Caco-2 (cell line): ENCODE data around the gene IQCN. TPM values are rescaled to one million over a fixed set of nuclear protein-coding genes. Genes with fewer than 3 reads are reported as not detected.

ENCODE experiments used
- BruUV-seq: library from RNA; stranded (reverse); fragments of 400-500 nt; replicated peaks from 2 replicates; lab custom pipeline; 2021; lab: Mats Ljungman, UMichigan
- CTCF ChIA-PET: fragments of 300-600 bp; sonication (Branson Sonifier 250); formaldehyde crosslinking; loops from one replicate; lab custom pipeline; 2022; ENCODE audit warnings: antibody characterized with exemption; lab: Charles Lee
- POLR2A ChIA-PET: fragments of 300-600 bp; sonication (Branson Sonifier 250); formaldehyde crosslinking; loops from one replicate; lab custom pipeline; 2022; ENCODE audit warnings: antibody characterized with exemption; lab: Charles Lee
- DNase-seq, 2 experiments: peaks; one replicate each; pipeline versions ENCODE4 v3.0.0 to v3.0.0-alpha.2; 2020 to 2022
- H3K27me3 ChIP-seq: replicated peaks from 2 replicates; pipeline ENCODE4 v1.6.0; 2011; ENCODE audit warnings: low read length; ENCODE audit not compliant: control insufficient read depth, insufficient read depth
- H3K36me3 ChIP-seq: 2 replicates; pipeline ENCODE4 v1.5.1; 2011; ENCODE audit warnings: low read length; ENCODE audit not compliant: control insufficient read depth, insufficient read depth
- H3K4me1 ChIP-seq: fragments of 250-450 bp; sonication (Bioruptor Pico); 2 replicates; pipeline ENCODE4 v1.5.1; 2020; ENCODE audit warnings: mild to moderate bottlenecking
- H3K4me3 ChIP-seq: 2 replicates; pipeline ENCODE4 v1.5.1; 2011; ENCODE audit warnings: low read depth, mild to moderate bottlenecking, control low read depth, low read length
- H3K9me3 ChIP-seq: fragments of 250-450 bp; sonication (Bioruptor Pico); 2 replicates; pipeline ENCODE4 v1.5.1; 2020; ENCODE audit warnings: mild to moderate bottlenecking, moderate library complexity
- H3K27ac Mint-ChIP-seq: one replicate; pipeline ENCODE4 v1.8.0; 2022; ENCODE audit warnings: mixed read lengths; ENCODE audit not compliant: unreplicated experiment
- H3K27me3 Mint-ChIP-seq: one replicate; pipeline ENCODE4 v1.8.0; 2022; ENCODE audit warnings: mixed read lengths; ENCODE audit not compliant: insufficient read depth, unreplicated experiment
- H3K36me3 Mint-ChIP-seq: one replicate; pipeline ENCODE4 v1.8.0; 2022; ENCODE audit warnings: mild to moderate bottlenecking, mixed read lengths; ENCODE audit not compliant: insufficient read depth, unreplicated experiment
- H3K4me1 Mint-ChIP-seq: one replicate; pipeline ENCODE4 v1.8.0; 2022; ENCODE audit warnings: low read depth, mixed read lengths; ENCODE audit not compliant: unreplicated experiment
- H3K4me3 Mint-ChIP-seq: one replicate; pipeline ENCODE4 v1.8.0; 2022; ENCODE audit warnings: mild to moderate bottlenecking, moderate library complexity, mixed read lengths; ENCODE audit not compliant: unreplicated experiment
- H3K9me3 Mint-ChIP-seq: one replicate; pipeline ENCODE4 v1.8.0; 2022; ENCODE audit warnings: mixed read lengths; ENCODE audit not compliant: unreplicated experiment
- CTCF ChIP-seq, 2 experiments: fragments of 200-600 bp in 1 of 2; IDR thresholded peaks; 1 replicate in 1 of 2; 2 replicates in 1 of 2; pipeline versions ENCODE4 v1.5.1 to v1.8.0; 2011 to 2022; ENCODE audit warnings: antibody characterized with exemption in 1 of 2, control low read depth in 1 of 2, inconsistent platforms in 1 of 2, low read depth in 1 of 2, low read length in 1 of 2, mild to moderate bottlenecking in 1 of 2, moderate library complexity in 1 of 2; ENCODE audit not compliant: insufficient read depth in 1 of 2, severe bottlenecking in 1 of 2, unreplicated experiment in 1 of 2
- intact Hi-C: fragments of 100-400 bp; cut with micrococcal nuclease; formaldehyde crosslinking; loops from one replicate; pipeline ENCODE4 v1.10.0; 2022; ENCODE audit not compliant: unreplicated experiment
- total RNA-seq: library from RNA; stranded (reverse); gene quantifications from 2 replicates; pipeline ENCODE4 v1.2.3, GENCODE V29; 2022

IQCN gene
- total RNA-seq, 1 experiment from 2014 or later, result 2.1 TPM

DNA sequence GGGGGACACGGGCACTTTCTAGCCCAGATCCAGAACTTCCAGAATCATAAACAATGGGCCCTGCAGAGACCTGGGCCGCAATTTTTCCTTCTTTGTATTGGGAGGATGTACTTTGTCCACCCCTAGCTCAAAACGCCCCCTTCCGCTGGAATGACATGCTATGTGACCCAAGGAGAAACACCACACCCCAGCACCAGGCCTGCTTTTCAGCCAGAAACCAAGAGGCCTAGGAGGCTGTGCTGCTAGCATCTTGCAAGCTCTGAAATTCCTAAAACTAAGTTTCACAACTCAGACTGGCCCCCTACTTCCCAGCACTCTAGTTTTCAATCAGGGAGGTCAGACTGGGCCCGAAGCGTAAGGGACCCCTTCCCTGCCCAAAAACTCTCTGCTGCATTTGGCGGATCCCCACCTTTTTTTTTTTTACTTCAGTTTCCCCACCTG lies 48.1 kb upstream of the IQCN start:
- ChIA-PET POLR2A (interaction anchor here (0.5 to 2.6 kb wide), 12 partner anchors 29 to 288 kb away, joined by 3 to 123 read pairs (median 4); partner anchors contain the start of genes GDF15, JUND and SSBP4), CTCF (interaction anchor here (0.6 to 2.5 kb wide), 10 partner anchors 15 to 115 kb away, joined by 3 to 105 read pairs (median 4); partner anchors contain the start of genes JUND and SSBP4)
- peak; percentile 25 to 43 for TF ChIP-seq CTCF (IDR thresholded peaks at IDR 0.05; ENCODE audit: insufficient read depth in 1 of 2, low read depth in 1 of 2, low read length in 1 of 2, severe bottlenecking in 1 of 2, unreplicated experiment in 1 of 2)
- no peaks in the 10 kb centered on the region for H3K27me3 Mint-ChIP-seq
- intact Hi-C loops, result loop anchor here (2.0 kb wide), 1 partner anchor 30 kb away; no protein-coding TSS in a partner anchor
- H3K27ac Mint-ChIP-seq, result peak overlapping the region; percentile 97
- TSS peak; percentile 57 for BruUV-seq
- no peaks in the 10 kb centered on the region for H3K27me3 ChIP-seq
- H3K4me1 Mint-ChIP-seq, result peaks cover 30% of the 10 kb centered on the region
- H3K36me3 Mint-ChIP-seq, result peaks cover 18% of the 10 kb centered on the region
- no peaks in the 10 kb centered on the region for H3K9me3 ChIP-seq
- H3K36me3 ChIP-seq, result no peaks in the 10 kb centered on the region
- peak; percentile 71 for DNase-seq
- no peaks in the 10 kb centered on the region for H3K9me3 Mint-ChIP-seq
- peaks cover 34% of the 10 kb centered on the region for H3K4me1 ChIP-seq
- H3K4me3 Mint-ChIP-seq, result peak overlapping the region; percentile 92
- peak overlapping the region; percentile 96 for H3K4me3 ChIP-seq

DNA sequence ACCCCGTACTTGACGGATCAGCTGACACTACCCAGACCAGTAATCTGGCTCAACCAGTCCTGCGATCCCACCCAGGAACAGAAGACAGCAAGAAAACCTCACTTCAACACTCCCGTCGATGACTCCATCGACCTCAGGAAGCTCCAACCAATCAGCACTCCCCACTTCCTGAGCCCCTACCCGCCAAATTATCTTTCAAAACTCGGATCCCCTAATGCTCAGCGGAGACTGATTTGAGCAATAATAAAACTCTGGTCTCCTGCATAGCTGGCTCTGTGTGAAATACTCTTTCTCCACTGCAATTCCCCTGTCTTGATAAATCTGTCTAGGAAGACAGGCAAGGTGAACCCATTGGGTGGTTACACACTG lies 47.5 kb upstream of the IQCN start:
- Histone ChIP-seq H3K27me3 (no peaks in the 10 kb centered on the region), H3K4me3 (peak overlapping the region; percentile 96), H3K36me3 (no peaks in the 10 kb centered on the region), H3K9me3 (no peaks in the 10 kb centered on the region), H3K4me1 (peaks cover 34% of the 10 kb centered on the region)
- intact Hi-C loops, result loop anchor here (2.0 kb wide), 1 partner anchor 29 kb away; no protein-coding TSS in a partner anchor
- peak overlapping the region; percentile 97 for H3K27ac Mint-ChIP-seq
- no peak for DNase-seq
- peaks cover 18% of the 10 kb centered on the region for H3K36me3 Mint-ChIP-seq
- CTCF ChIA-PET, result interaction anchor here (0.6 to 2.5 kb wide), 6 partner anchors 17 to 98 kb away, joined by 3 to 105 read pairs (median 4); partner anchors contain the start of genes JUND and SSBP4
- no TSS peak for BruUV-seq
- no peaks in the 10 kb centered on the region for H3K27me3 Mint-ChIP-seq
- TF ChIP-seq CTCF (IDR thresholded peaks at IDR 0.05; ENCODE audit: insufficient read depth in 1 of 2, low read depth in 1 of 2, low read length in 1 of 2, severe bottlenecking in 1 of 2, unreplicated experiment in 1 of 2), result no peak
- H3K4me3 Mint-ChIP-seq, result peak overlapping the region; percentile 92
- H3K4me1 Mint-ChIP-seq, result peaks cover 30% of the 10 kb centered on the region
- POLR2A ChIA-PET, result interaction anchor here (0.5 to 2.6 kb wide), 7 partner anchors 29 to 98 kb away, joined by 3 to 123 read pairs (median 3); partner anchors contain the start of genes GDF15, JUND and SSBP4
- H3K9me3 Mint-ChIP-seq, result no peaks in the 10 kb centered on the region

DNA sequence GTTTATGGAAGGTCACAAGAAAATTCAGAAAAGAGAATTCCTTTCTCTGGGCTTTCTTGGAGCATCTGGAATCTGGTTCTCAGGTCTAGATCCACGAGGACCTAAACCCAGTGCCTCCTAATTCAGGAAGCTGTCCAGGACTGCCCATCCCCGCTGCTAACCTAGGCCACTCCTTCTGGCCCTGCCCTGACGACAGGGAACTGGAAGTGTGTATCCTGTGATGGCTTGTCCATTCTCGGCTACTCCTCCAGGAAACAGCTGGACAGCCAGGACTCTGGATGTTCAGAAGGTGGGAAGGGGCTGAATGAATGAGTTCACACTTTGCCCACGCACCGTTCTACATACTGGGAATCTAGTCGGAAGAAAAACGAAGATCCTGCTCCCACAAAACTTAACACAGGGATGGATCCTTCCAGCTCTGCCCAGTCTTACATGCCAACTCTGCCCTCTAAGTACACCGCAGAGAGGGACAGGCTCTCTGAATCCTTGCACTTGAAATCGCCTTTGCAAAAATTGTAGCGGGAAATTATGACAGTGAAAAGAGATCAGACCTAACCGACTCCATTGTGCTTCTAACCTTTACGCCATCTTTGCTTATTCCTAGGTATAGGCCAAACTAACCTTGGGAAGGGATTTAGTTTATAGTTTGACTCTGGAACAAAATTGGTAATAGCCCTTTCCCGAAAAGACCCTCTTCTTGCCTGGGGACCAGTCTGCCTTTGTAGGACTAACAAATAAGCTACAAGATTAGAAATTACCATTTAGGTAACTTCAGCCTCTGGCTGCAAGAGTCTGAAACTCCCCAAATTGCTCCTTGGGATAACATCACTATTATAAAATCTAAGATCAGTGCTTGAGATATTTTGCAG lies 46.8 kb upstream of the IQCN start:
- no TSS peak for BruUV-seq

More for the DNA sequence above, 46.8 kb upstream of the IQCN start:
- H3K36me3 ChIP-seq, result no peaks in the 10 kb centered on the region
- Mint-ChIP-seq H3K27me3 (no peaks in the 10 kb centered on the region), H3K27ac (peak overlapping the region; percentile 97), H3K4me3 (peak overlapping the region; percentile 92), H3K9me3 (no peaks in the 10 kb centered on the region), H3K4me1 (peaks cover 30% of the 10 kb centered on the region), H3K36me3 (peaks cover 18% of the 10 kb centered on the region)
- TF ChIP-seq CTCF (IDR thresholded peaks at IDR 0.05; ENCODE audit: insufficient read depth in 1 of 2, low read depth in 1 of 2, low read length in 1 of 2, severe bottlenecking in 1 of 2, unreplicated experiment in 1 of 2), result no peak
- no peak overlapping the region for H3K4me3 ChIP-seq
- POLR2A ChIA-PET, result interaction anchor here (2.2 to 2.6 kb wide), 2 partner anchors 39 to 42 kb away, joined by 38 to 123 read pairs; partner anchors contain the start of gene JUND
- intact Hi-C loops, result no loop called here
- H3K9me3 ChIP-seq, result no peaks in the 10 kb centered on the region
- peaks cover 34% of the 10 kb centered on the region for H3K4me1 ChIP-seq
- CTCF ChIA-PET, result interaction anchor here (1.4 to 2.5 kb wide), 3 partner anchors 7 to 42 kb away, joined by 4 to 105 read pairs (median 24); partner anchors contain the start of gene JUND
- H3K27me3 ChIP-seq, result no peaks in the 10 kb centered on the region
- DNase-seq, result no peak
